OCI-LY1 (cell line): ENCODE measurements around the gene KCTD19.

ENCODE experiments used
- H2AFZ ChIP-seq: fragments of 200-600 bp; sonication (generic), shearing (Covaris generic); 2 replicates; pipeline ENCODE4 v1.6.0; 2014; ENCODE audit warnings: antibody characterized with exemption, mild to moderate bottlenecking, low read length
- H3F3A ChIP-seq: fragments of 200-600 bp; sonication (generic), shearing (Covaris generic); 2 replicates; pipeline ENCODE4 v1.6.0; 2014; ENCODE audit warnings: mild to moderate bottlenecking, antibody characterized with exemption, low read length, moderate library complexity; ENCODE audit not compliant: insufficient read depth
- H3K27ac ChIP-seq: fragments of 200-600 bp; sonication (generic); 2 replicates; pipeline ENCODE4 v1.5.1; 2014; ENCODE audit warnings: low read length, mixed run types, mild to moderate bottlenecking, low read depth; ENCODE audit not compliant: poor library complexity, severe bottlenecking
- H3K27me3 ChIP-seq: fragments of 200-600 bp; sonication (generic); 2 replicates; pipeline ENCODE4 v1.6.0; 2014; ENCODE audit warnings: antibody characterized with exemption, mild to moderate bottlenecking, low read length, moderate library complexity; ENCODE audit not compliant: insufficient read depth
- H3K36me3 ChIP-seq: fragments of 200-600 bp; sonication (generic); 2 replicates; pipeline ENCODE4 v1.6.1; 2014; ENCODE audit warnings: mild to moderate bottlenecking, antibody characterized with exemption, low read length, moderate library complexity, mixed read lengths; ENCODE audit not compliant: insufficient read depth
- H3K4me1 ChIP-seq: fragments of 200-600 bp; sonication (generic); 2 replicates; pipeline ENCODE4 v1.5.1; 2014; ENCODE audit warnings: mild to moderate bottlenecking, low read length, moderate library complexity; ENCODE audit not compliant: insufficient read depth, severe bottlenecking
- H3K4me2 ChIP-seq: fragments of 200-600 bp; sonication (generic), shearing (Covaris generic); 2 replicates; pipeline ENCODE4 v1.6.1; 2014; ENCODE audit warnings: low read length
- H3K4me3 ChIP-seq: fragments of 200-600 bp; sonication (generic); 2 replicates; pipeline ENCODE4 v1.5.1; 2014; ENCODE audit warnings: low read length, low read depth, mild to moderate bottlenecking, mixed read lengths; ENCODE audit not compliant: poor library complexity, severe bottlenecking
- H3K79me2 ChIP-seq: fragments of 200-600 bp; shearing (Covaris generic); 2 replicates; pipeline ENCODE4 v1.6.1; 2016; ENCODE audit warnings: mixed run types, low read length, mixed read lengths; ENCODE audit not compliant: insufficient read depth
- H3K9ac ChIP-seq: fragments of 200-600 bp; sonication (generic), shearing (Covaris generic); 2 replicates; pipeline ENCODE4 v1.6.1; 2014; ENCODE audit warnings: mild to moderate bottlenecking, low read length, mixed read lengths
- H3K9me2 ChIP-seq: fragments of 200-600 bp; sonication (generic), shearing (Covaris generic); 2 replicates; pipeline ENCODE4 v1.6.1; 2014; ENCODE audit warnings: low read depth, mild to moderate bottlenecking, low read length, mixed read lengths
- H3K9me3 ChIP-seq: fragments of 200-600 bp; shearing (Covaris generic); 2 replicates; pipeline ENCODE4 v1.6.1; 2014; ENCODE audit warnings: low read length, mixed read lengths
- H4K20me1 ChIP-seq: fragments of 200-600 bp; sonication (generic), shearing (Covaris generic); 2 replicates; pipeline ENCODE4 v1.6.0; 2016; ENCODE audit warnings: mild to moderate bottlenecking, low read length; ENCODE audit not compliant: insufficient read depth
- CTCF ChIP-seq: fragments of 200-600 bp; sonication (generic), shearing (Covaris generic); IDR thresholded peaks from 2 replicates; pipeline ENCODE4 v1.5.1; 2017; ENCODE audit warnings: mild to moderate bottlenecking, antibody characterized with exemption, low read length, moderate library complexity, mixed read lengths
- EZH2 ChIP-seq: fragments of 200-600 bp; sonication (generic), shearing (Covaris generic); IDR thresholded peaks from 2 replicates; pipeline ENCODE4 v1.8.0; 2017; ENCODE audit warnings: borderline replicate concordance, mixed run types, mild to moderate bottlenecking, antibody characterized with exemption, low read length, moderate library complexity, mixed read lengths

KCTD19 gene

DNA sequence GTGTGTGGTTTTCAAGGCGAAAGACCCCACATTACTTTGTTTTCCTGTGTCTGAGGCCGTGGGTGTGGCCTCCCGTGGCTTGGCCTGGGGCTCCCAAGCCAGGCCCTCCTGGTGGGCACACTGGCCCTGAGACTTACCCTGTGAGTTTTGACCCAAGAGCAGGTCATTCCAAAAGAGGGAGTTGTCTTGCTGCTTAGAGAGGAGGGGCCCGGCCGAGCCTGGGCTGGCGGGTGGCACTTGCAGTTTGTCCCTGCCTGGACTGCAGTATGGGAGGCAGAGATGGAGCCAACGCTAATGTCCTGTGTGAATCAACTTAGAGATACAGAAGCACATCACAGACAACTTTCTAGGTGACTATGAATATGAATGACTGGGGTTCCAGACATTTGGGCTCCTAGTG lies 24.5 kb downstream of the KCTD19 start:
- Histone ChIP-seq H2AFZ (no peak overlapping the region), H3K9ac (no peak overlapping the region), H3K27me3 (peaks cover 14% of the 10 kb centered on the region; the same call in 1 of the 2 replicates), H3K9me2 (no peaks in the 10 kb centered on the region), H3K36me3 (no peaks in the 10 kb centered on the region; the same call in 1 of the 2 replicates), H4K20me1 (no peaks in the 10 kb centered on the region), H3K9me3 (no peaks in the 10 kb centered on the region), H3K79me2 (no peaks in the 10 kb centered on the region), H3K4me3 (no peak overlapping the region), H3K27ac (no peak overlapping the region), H3K4me2 (no peak overlapping the region), H3F3A (no peaks in the 10 kb centered on the region), H3K4me1 (no peaks in the 10 kb centered on the region)
- TF ChIP-seq EZH2: no peak
- no peak for TF ChIP-seq CTCF

DNA sequence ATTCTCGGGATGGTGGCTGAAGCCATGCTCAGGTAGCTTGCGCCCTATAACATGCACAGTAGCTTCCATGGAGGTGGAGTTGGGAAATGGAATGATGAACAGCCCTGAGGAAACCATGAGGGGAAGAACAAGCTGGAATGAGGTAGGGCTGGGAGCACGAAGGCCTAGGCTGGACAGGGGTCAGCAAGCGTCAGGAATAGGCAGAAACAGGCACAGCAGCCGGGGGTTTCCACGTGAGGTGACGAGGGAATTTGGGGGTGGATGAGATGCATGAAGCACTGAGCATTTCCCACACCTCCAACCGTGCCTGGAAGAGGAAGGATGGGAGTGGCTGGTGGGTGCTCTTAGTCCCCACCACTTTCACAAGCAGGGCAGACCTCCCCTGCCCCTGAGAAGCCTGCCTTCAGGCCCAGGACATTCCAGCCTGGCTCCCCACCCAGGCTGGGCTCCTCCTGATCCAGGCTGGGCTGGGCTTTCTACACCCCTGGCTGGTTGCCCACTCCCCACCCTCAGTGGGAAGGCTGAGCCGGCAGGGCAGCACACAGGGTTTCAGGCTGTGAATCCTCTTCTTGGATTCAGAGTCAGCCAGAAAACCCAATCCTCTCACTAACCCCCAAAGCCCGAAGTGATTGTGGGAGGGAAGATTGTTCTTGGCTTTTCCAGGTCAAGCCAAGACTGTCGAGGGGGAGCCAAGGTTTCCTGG lies 25.3 kb downstream of the KCTD19 start:
- no peak for TF ChIP-seq CTCF
- TF ChIP-seq EZH2: no peak
- H3K27ac ChIP-seq: no peak overlapping the region
- no peak overlapping the region for H2AFZ ChIP-seq
- H3K4me3 ChIP-seq: no peak overlapping the region
- no peaks in the 10 kb centered on the region for H3F3A ChIP-seq
- no peaks in the 10 kb centered on the region for H3K79me2 ChIP-seq
- H3K27me3 ChIP-seq: peaks cover 14% of the 10 kb centered on the region; the same call in 1 of the 2 replicates
- no peaks in the 10 kb centered on the region for H3K9me3 ChIP-seq
- no peaks in the 10 kb centered on the region for H3K9me2 ChIP-seq
- no peak overlapping the region for H3K9ac ChIP-seq
- no peaks in the 10 kb centered on the region; the same call in 1 of the 2 replicates for H3K36me3 ChIP-seq
- H3K4me2 ChIP-seq: no peak overlapping the region
- no peaks in the 10 kb centered on the region for H4K20me1 ChIP-seq
- no peaks in the 10 kb centered on the region for H3K4me1 ChIP-seq

DNA sequence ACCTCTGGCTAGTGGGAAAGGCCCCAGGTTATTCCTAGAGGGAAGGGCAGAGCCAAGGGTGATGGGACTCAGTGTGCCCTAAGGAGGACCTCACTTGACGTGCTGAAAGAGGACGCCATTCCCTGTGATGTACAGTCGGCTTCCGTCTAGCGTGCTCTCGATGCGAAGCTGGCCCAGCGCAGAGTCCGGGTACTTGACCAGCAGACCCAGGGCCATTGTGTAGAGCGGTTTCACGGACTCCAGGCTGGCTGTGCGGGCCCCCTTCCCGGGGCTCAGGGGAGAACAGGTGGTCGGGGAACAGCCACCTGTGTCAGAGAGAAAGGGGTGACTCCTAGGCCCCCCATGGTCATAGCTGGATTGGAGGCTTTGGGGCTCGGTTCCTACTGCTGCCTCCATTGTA lies 27.3 kb downstream of the KCTD19 start:
- H3K9me2 ChIP-seq: no peaks in the 10 kb centered on the region
- TF ChIP-seq EZH2 (no peak), CTCF (no peak)

More for the DNA sequence above, 27.3 kb downstream of the KCTD19 start:
- no peaks in the 10 kb centered on the region for H3K79me2 ChIP-seq
- H2AFZ ChIP-seq: no peak overlapping the region
- no peak overlapping the region for H3K27ac ChIP-seq
- H3K27me3 ChIP-seq: peaks cover 11% of the 10 kb centered on the region; the same call in 1 of the 2 replicates
- no peaks in the 10 kb centered on the region for H3K4me1 ChIP-seq
- H4K20me1 ChIP-seq: no peaks in the 10 kb centered on the region
- no peaks in the 10 kb centered on the region for H3K36me3 ChIP-seq
- H3K9me3 ChIP-seq: no peaks in the 10 kb centered on the region
- H3F3A ChIP-seq: no peaks in the 10 kb centered on the region
- no peak overlapping the region for H3K4me3 ChIP-seq
- no peak overlapping the region for H3K9ac ChIP-seq
- H3K4me2 ChIP-seq: no peak overlapping the region
